Stimulated activated CD4-positive, alpha-beta T cell treated with anti-CD3 and anti-CD28 coated beads, Interleukin-12 subunit alpha, Interleukin-12 subunit beta, amount 100 ng/mL, for 4 hours (primary cell): ENCODE results near the gene GNAZ.

ENCODE experiments used
- DNase-seq: peaks from one replicate; pipeline ENCODE4 v3.0.0-alpha.2; 2020

GNAZ gene

DNA sequence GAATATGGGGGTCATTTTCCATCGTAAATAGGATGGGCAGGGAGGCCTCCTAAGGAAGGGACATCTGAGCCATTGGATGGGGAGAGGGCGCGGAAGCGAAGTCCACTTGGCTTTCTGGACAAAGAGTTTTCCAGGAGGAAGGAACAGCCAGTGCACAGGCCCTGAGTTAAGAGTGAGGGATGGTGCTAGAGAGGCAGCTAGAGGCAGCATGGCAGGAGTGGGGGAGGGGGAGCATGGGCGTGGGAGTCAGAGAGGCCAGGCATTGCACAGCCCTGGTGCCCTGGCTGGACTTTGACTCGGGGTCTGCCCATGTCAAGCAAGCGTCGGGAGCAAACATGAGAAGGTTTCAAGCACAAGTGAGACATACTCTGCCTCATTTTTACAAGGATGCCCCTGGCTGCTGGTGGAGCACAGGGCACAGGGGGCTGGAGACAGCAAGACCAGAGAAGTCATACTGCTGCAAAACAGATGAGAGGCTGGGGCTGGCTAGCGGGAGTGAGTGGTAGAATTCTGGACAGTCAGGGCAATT lies 9.0 kb downstream of the GNAZ start:
- DNase-seq = no peak

GRCh38 chr22:23079814-23080521 lies 9.6 kb downstream of the GNAZ start:
- DNase-seq = no peak

DNA sequence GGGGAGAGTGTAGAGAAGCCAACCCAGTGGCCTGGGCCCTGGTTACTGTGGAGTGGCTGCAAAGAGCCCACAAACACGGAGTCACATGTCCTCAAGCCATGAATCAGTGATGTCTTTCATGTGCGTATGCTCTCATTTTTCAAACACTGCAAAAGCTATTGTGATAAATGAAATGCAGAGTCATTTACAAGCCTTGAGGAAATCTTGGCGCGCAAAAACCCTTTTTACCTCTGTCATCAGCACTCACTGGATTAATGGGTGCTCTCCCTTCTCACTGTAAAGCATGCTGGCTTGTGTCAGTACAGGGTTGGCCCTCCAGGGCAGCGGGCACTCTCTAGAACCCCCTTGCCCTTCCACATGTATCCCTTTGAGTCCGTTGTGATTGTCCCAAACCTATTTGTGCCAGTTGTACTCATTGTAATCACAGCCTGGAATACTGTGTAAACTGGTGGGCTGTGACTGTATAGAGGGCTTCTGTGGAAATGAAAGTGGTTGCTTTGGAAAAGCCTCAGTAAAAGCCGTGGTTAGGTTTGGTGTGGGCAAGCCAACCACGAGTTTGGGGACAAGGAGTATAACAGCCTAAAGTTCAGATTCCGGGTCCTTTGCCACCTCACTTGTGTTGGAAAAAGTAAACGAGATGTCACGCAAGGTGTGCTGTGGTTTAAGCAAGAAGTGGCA lies 10.4 kb downstream of the GNAZ start:
- DNase-seq = no peak

GRCh38 chr22:23082534-23083314 lies 12.4 kb downstream of the GNAZ start:
- DNase-seq = no peak

DNA sequence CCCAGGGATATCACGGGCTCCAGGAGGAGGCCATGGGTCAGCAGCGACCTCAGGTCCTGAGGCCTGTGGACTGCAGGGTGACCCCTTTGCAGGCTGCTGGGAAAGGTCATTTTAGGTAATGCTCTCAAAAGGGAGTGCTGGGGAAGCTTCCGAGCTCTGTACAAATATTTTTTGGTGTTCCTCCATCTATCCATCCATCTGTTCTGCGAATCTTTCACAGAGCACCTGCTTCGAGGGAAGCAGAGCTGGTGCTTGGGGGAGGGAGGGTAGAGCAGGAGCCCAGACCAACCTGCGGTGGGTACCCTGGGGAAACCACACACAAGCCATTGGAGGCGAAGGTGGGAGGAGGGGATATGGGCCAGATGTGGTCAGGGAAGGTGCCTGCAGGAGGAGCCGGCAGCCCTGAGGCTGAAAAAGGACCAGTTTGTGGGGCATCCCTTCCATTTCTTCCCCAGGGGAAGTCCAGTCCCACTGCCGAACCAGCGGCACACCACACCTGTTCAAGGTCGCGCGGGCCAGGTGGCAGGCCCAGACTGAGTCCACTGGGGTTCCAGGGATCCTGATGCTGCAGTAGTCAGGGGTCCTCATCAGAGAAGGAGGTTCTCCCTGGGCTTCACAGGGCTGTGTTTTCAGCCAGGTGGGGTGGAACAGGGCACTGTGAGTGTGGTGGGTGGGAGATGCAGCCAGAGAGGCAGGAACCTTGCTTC lies 13.1 kb downstream of the GNAZ start:
- no peak for DNase-seq

- no peak for DNase-seq
Measured at GRCh38 chr22:23084453-23085350, 14.4 kb downstream of the GNAZ start.

- no peak for DNase-seq
Measured at GRCh38 chr22:23085351-23085671, 15.0 kb downstream of the GNAZ start.

- no peak for DNase-seq
Measured at GRCh38 chr22:23085785-23086184, 15.5 kb downstream of the GNAZ start.

- DNase-seq = no peak
Measured at GRCh38 chr22:23086263-23086662, 15.9 kb downstream of the GNAZ start.

- DNase-seq = no peak
Measured at GRCh38 chr22:23086787-23087186, 16.5 kb downstream of the GNAZ start.

DNA sequence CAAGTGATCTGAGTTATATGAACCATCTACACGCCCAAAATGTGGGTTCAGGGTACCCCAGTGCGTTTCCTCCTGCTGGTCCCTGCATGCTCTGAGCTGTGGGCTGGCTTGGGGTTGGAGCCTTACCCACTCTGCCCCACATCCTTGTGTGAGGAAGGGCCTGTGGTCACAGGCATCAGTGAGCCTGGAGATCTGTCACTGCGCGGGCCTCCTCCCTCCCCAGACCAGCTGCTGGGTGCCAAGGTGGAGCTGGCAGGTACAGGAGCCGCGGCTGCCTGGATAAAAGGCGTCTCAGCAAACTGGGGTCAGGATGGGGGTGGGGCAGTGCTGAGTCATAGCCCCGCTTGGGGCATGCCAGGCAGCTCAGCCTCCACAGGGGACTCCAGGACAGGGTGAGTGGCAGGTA lies 17.9 kb downstream of the GNAZ start:
- no peak for DNase-seq

DNA sequence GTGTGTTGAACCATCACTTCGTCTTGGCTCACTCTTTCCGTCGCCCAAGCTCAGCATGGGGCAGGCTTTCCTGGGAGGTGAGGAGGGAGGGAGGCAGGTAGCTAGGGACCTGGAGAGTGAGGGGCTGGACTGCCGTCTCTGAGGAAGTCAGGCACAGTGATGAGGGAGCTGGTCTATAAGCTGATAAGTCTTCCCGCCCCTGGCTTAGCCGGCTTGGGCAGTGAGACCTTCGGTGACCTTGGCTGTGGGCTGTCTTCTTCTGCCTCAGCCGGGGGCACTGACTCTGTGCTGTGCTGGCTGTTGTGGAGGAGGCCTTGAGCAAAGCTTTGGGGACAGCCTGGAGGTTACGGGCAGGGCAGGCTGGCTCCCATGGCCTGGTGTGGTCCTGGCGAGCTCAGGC lies 18.7 kb downstream of the GNAZ start:
- no peak for DNase-seq

- DNase-seq = no peak
Measured at GRCh38 chr22:23089633-23090456, 19.5 kb downstream of the GNAZ start.

DNA sequence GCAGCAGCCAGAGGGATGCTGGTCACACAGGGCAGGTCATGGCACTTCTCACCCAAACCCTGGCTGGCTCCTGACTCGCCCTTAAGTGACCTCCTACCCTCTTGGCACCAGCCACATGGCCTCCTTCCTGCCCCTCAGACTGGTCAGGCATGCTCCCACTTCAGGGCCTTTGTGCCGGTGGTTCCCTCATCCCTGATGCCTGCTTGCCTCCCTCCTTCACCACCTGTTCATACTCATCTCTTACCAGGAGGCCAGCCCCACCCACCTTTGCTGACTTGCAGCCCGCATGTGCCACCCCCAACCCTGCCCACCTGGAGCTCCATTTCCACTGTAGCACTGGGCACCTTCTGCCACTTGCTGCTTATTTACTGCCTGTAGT lies 20.1 kb downstream of the GNAZ start:
- DNase-seq = no peak

DNA sequence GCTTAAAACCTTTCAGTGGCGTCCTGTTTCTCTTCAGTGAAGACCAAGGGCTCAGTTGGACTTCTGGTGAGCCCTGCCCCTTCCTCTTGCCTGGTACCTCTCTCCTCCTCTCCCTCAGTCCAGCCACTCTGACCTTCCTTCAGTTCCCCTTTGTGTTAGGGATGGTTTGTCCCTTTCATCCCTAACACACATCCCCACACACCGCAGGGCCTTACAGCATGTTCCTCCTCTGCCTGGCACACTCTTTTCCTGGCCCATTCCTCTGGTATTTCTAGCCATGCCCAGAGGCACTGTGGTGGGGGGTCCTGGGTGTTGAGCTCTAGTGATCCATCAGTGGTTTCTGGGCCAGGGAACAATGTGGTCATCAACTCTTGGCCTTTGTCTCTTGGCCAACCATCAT lies 21.4 kb downstream of the GNAZ start:
- DNase-seq = no peak

DNA sequence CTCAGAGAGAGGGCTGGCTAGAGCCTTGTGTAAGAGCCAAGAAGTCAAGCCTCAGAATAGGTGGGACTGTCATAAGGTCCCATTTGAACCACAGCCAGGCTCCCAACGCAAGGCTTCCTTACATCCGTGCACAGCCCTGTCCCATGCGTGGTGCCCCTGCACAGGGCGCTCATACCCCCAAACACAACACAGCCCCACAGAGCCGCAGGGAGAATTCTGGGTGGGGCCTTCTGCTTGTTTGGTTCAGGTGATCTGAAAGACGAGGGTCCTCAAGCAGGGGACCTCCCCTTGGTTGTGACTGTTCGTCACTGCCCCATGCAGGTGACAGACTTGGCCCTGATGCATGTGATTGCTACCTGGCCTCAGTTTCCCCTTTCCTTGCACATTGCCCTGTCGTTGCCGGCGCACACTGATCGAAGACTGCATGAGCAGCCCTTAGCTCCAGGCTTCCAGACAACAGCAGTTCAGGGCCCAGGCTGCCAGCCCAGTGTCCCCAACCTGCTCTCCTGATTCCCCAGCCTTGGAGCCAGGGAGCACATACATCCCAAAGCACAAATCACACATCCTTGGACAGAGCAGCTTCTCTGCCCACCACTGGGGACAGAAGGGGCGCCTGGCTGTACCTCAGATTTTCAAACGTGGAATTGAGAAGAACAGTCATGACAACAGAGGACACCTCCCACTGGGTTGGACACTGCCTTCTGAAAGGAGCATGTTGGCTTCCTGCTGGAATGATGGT lies 22.1 kb downstream of the GNAZ start:
- no peak for DNase-seq

DNA sequence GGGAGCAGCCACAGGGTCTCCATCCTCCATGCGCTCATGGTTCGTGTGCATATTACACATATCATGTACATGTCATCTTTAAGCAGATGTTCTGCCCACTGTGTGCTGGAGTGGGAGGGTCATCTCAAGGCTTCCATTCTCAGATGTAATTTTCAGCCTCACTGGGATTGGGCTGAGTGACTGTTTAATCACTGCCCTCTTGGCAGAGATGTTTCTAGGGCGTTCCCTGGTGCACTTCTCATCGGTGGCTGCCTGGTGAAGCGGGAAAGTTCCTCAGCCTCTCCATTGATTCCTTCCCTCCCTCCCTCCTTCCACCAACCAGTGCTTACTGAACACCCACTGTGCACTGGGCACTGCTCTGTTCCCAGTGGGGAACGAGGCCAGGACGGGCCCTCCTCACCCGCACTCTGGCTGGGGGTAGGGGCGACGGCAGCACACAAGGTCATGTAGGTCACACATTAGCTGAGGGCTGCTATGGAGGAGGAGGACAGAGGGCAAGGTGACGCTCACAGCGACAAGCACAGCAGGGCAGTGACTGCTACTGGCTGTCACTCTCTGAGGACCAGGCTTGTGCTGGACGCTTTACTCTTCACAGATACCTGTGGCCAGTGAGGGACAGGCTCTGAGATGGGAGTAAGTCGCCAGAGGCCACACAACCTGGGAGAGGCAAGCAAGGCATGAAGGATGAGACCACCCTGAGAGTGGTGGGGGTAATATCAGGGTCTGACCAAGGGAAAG lies 22.9 kb downstream of the GNAZ start:
- DNase-seq = no peak

- DNase-seq = no peak
Measured at GRCh38 chr22:23094260-23094659, 23.9 kb downstream of the GNAZ start.
